HUES64 (cell line): ENCODE results near the gene TCN1.
A peak's percentile ranks its signal among the peaks of the same experiment; 100 is the strongest.

ENCODE experiments used
- H3K27ac ChIP-seq: 2 replicates; pipeline ENCODE4 v1.7.0; 2013; ENCODE audit warnings: low read depth, low read length, inconsistent platforms
- H3K27me3 ChIP-seq: 2 replicates; pipeline ENCODE4 v1.6.1; 2013; ENCODE audit warnings: mild to moderate bottlenecking, low read length; ENCODE audit not compliant: insufficient read depth
- H3K36me3 ChIP-seq: 2 replicates; pipeline ENCODE4 v1.6.1; 2013; ENCODE audit warnings: mild to moderate bottlenecking, low read length; ENCODE audit not compliant: insufficient read depth
- H3K4me1 ChIP-seq: 2 replicates; pipeline ENCODE4 v1.6.1; 2013; ENCODE audit warnings: mild to moderate bottlenecking, low read length, moderate library complexity; ENCODE audit not compliant: insufficient read depth
- H3K4me3 ChIP-seq: 2 replicates; pipeline ENCODE4 v1.5.1; 2013; ENCODE audit warnings: mild to moderate bottlenecking, low read length, moderate library complexity
- H3K9ac ChIP-seq: 2 replicates; pipeline ENCODE4 v1.6.1; 2013; ENCODE audit warnings: mild to moderate bottlenecking, low read depth, low read length
- H3K9me3 ChIP-seq: 2 replicates; pipeline ENCODE4 v1.6.1; 2013; ENCODE audit warnings: low read depth, low read length; ENCODE audit not compliant: insufficient read depth
- whole genome bisulfite sequencing: fragments of 150-250, 120-280 bp; methylation state at CpG from one replicate; pipeline ENCODE4 v1.1.7; 2013; ENCODE audit warnings: missing lambda C conversion rate; 5-methylcytosine and 5-hydroxymethylcytosine counted together

Gene TCN1

DNA sequence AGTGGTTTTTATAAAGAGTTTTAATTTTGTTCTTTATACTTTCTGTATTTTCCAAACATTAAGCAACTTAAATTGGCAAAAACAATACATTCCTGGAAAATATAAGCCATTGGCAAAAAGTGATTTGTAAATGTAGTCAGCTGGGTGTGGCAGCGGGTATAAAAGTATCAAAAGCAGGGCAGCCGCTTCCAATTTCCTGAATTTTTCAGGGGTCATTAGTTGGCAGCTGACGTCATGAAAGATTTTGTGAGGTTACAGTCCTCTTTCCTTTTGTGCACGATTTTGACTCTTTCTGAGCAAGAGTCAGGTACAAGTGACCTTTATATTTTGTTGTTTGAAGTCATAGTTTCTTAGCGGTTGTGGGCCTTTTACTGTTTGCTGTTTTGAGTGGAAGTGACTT is 12.3 kb upstream of the TCN1 start, which contains the start of gene OOSP3:
Gene OOSP3, plus strand, starts transcription at position 208 of the 400 bp plus-strand sequence. Its CDS starts 27 bp downstream, at position 235.
- no peak within 1 kb of the TSS for H3K4me3 ChIP-seq
- no peak within 1 kb of the TSS; the same call in 1 of the 2 replicates for H3K27ac ChIP-seq
- H3K9me3 ChIP-seq = no peaks in the 10 kb centered on the region
- no peak within 1 kb of the TSS for H3K9ac ChIP-seq
- no peaks in the 10 kb centered on the region for H3K36me3 ChIP-seq
- H3K27me3 ChIP-seq = no peaks in the 10 kb centered on the region
- 86% methylated on average over 5 of the region's 5 CpGs for WGBS
- peaks cover 12% of the 10 kb centered on the region for H3K4me1 ChIP-seq

GRCh38 chr11:59877784-59878183 is 11.5 kb upstream of the TCN1 start:
- Histone ChIP-seq H3K36me3 (no peaks in the 10 kb centered on the region), H3K27ac (no peak overlapping the region; the same call in 1 of the 2 replicates), H3K9ac (no peak overlapping the region), H3K27me3 (no peaks in the 10 kb centered on the region), H3K4me1 (peaks cover 12% of the 10 kb centered on the region), H3K9me3 (no peaks in the 10 kb centered on the region), H3K4me3 (no peak overlapping the region)

GRCh38 chr11:59877325-59877724 is 11.0 kb upstream of the TCN1 start:
- Histone ChIP-seq H3K27me3 (no peaks in the 10 kb centered on the region), H3K4me3 (no peak overlapping the region), H3K9ac (no peak overlapping the region), H3K36me3 (no peaks in the 10 kb centered on the region), H3K9me3 (no peaks in the 10 kb centered on the region), H3K4me1 (peaks cover 12% of the 10 kb centered on the region), H3K27ac (no peak overlapping the region)

- Histone ChIP-seq H3K27me3 (no peaks in the 10 kb centered on the region), H3K4me1 (peaks cover 12% of the 10 kb centered on the region), H3K9me3 (no peaks in the 10 kb centered on the region), H3K27ac (no peak overlapping the region), H3K36me3 (no peaks in the 10 kb centered on the region), H3K4me3 (no peak overlapping the region), H3K9ac (no peak overlapping the region)
- WGBS = 98% methylated on average over 9 of the region's 9 CpGs
Observed at GRCh38 chr11:59875856-59876519, 9.7 kb upstream of the TCN1 start.

- Histone ChIP-seq H3K4me3 (no peak overlapping the region), H3K27ac (no peak overlapping the region), H3K27me3 (no peaks in the 10 kb centered on the region), H3K36me3 (no peaks in the 10 kb centered on the region), H3K9me3 (no peaks in the 10 kb centered on the region), H3K4me1 (no peaks in the 10 kb centered on the region), H3K9ac (no peak overlapping the region)
Observed at GRCh38 chr11:59872076-59872475, 5.8 kb upstream of the TCN1 start.

GRCh38 chr11:59867946-59868345 is 1.7 kb upstream of the TCN1 start:
- WGBS = 95% methylated on average over 2 of the region's 2 CpGs
- no peaks in the 10 kb centered on the region for H3K27me3 ChIP-seq
- no peaks in the 10 kb centered on the region for H3K36me3 ChIP-seq
- no peak overlapping the region for H3K4me3 ChIP-seq
- H3K9me3 ChIP-seq = no peaks in the 10 kb centered on the region
- no peak overlapping the region for H3K9ac ChIP-seq
- no peaks in the 10 kb centered on the region for H3K4me1 ChIP-seq
- H3K27ac ChIP-seq = no peak overlapping the region

- WGBS = no CpG with 5 or more reads among the region's 1 CpG
- no peak overlapping the region for H3K9ac ChIP-seq
- no peak overlapping the region for H3K4me3 ChIP-seq
- no peaks in the 10 kb centered on the region for H3K4me1 ChIP-seq
- no peak overlapping the region for H3K27ac ChIP-seq
- no peaks in the 10 kb centered on the region for H3K9me3 ChIP-seq
- no peaks in the 10 kb centered on the region for H3K27me3 ChIP-seq
- H3K36me3 ChIP-seq = no peaks in the 10 kb centered on the region
Observed at GRCh38 chr11:59866836-59867235, 549 bp upstream of the TCN1 start.

GRCh38 chr11:59865031-59865430 is 1.3 kb downstream of the TCN1 start:
- no peaks in the 10 kb centered on the region for H3K36me3 ChIP-seq
- H3K9ac ChIP-seq = no peak overlapping the region
- no peak overlapping the region for H3K4me3 ChIP-seq
- no peaks in the 10 kb centered on the region for H3K27me3 ChIP-seq
- H3K9me3 ChIP-seq = no peaks in the 10 kb centered on the region
- 83% methylated on average over 1 of the region's 1 CpG for WGBS
- H3K27ac ChIP-seq = no peak overlapping the region
- H3K4me1 ChIP-seq = no peaks in the 10 kb centered on the region

- Histone ChIP-seq H3K27me3 (no peaks in the 10 kb centered on the region), H3K4me3 (no peak overlapping the region), H3K36me3 (no peaks in the 10 kb centered on the region), H3K9ac (no peak overlapping the region), H3K27ac (no peak overlapping the region), H3K9me3 (no peaks in the 10 kb centered on the region), H3K4me1 (peaks cover 10% of the 10 kb centered on the region)
- WGBS = 93% methylated on average over 3 of the region's 3 CpGs
Observed at GRCh38 chr11:59862252-59862651, 4.0 kb downstream of the TCN1 start.

- Histone ChIP-seq H3K27ac (no peak overlapping the region), H3K4me3 (no peak overlapping the region), H3K9ac (no peak overlapping the region), H3K36me3 (no peaks in the 10 kb centered on the region), H3K4me1 (peaks cover 13% of the 10 kb centered on the region), H3K9me3 (no peaks in the 10 kb centered on the region), H3K27me3 (no peaks in the 10 kb centered on the region)
Observed at GRCh38 chr11:59859673-59860072, 6.6 kb downstream of the TCN1 start.

GRCh38 chr11:59857439-59858434 is 8.6 kb downstream of the TCN1 start:
- Histone ChIP-seq H3K9me3 (no peaks in the 10 kb centered on the region), H3K4me1 (peaks cover 13% of the 10 kb centered on the region), H3K27me3 (no peaks in the 10 kb centered on the region), H3K4me3 (no peak overlapping the region), H3K9ac (no peak overlapping the region; the same call in 1 of the 2 replicates), H3K27ac (peak overlapping the region; percentile 21; the same call in 1 of the 2 replicates), H3K36me3 (no peaks in the 10 kb centered on the region)
- WGBS = 82% methylated on average over 8 of the region's 10 CpGs
